HG03039 (cell line): ENCODE results near the gene KCTD16.

Experiments used
- ATAC-seq: cut with Tn5 transposase; IDR thresholded peaks from one replicate; pipeline ENCODE4 v1.9.1; 2021; ENCODE audit warnings: mild to moderate bottlenecking, moderate library complexity; ENCODE audit not compliant: unreplicated experiment

KCTD16 gene

GRCh38 chr5:144448457-144448856 is 277.8 kb downstream of the KCTD16 start:
- ATAC-seq: no peak

GRCh38 chr5:144451187-144451973 is 280.7 kb downstream of the KCTD16 start:
- ATAC-seq: no peak

- no peak for ATAC-seq
Measured at GRCh38 chr5:144453753-144454152, 283.1 kb downstream of the KCTD16 start.

- ATAC-seq: no peak
Measured at GRCh38 chr5:144457160-144457559, 286.5 kb downstream of the KCTD16 start.

GRCh38 chr5:144458216-144458615 is 287.5 kb downstream of the KCTD16 start:
- ATAC-seq: no peak

GRCh38 chr5:144460600-144460999 is 289.9 kb downstream of the KCTD16 start:
- no peak for ATAC-seq

GRCh38 chr5:144462577-144462976 is 291.9 kb downstream of the KCTD16 start:
- ATAC-seq: no peak

- no peak for ATAC-seq
Measured at GRCh38 chr5:144463481-144464223, 293.0 kb downstream of the KCTD16 start.

GRCh38 chr5:144464306-144464705 is 293.6 kb downstream of the KCTD16 start:
- ATAC-seq: no peak

GRCh38 chr5:144465441-144465840 is 294.8 kb downstream of the KCTD16 start:
- ATAC-seq: no peak

- no peak for ATAC-seq
Measured at GRCh38 chr5:144467792-144468191, 297.1 kb downstream of the KCTD16 start.

GRCh38 chr5:144468571-144468970 is 297.9 kb downstream of the KCTD16 start:
- ATAC-seq: no peak

GRCh38 chr5:144469106-144469505 is 298.4 kb downstream of the KCTD16 start:
- no peak for ATAC-seq

GRCh38 chr5:144472221-144472620 is 301.5 kb downstream of the KCTD16 start:
- ATAC-seq: no peak

- no peak for ATAC-seq
Measured at GRCh38 chr5:144473650-144474049, 303.0 kb downstream of the KCTD16 start.

GRCh38 chr5:144478565-144478964 is 307.9 kb downstream of the KCTD16 start:
- ATAC-seq: no peak

- ATAC-seq: no peak
Measured at GRCh38 chr5:144481861-144482260, 311.2 kb downstream of the KCTD16 start.

GRCh38 chr5:144484124-144484897 is 313.6 kb downstream of the KCTD16 start:
- ATAC-seq: no peak

- ATAC-seq: no peak
Measured at GRCh38 chr5:144485540-144485939, 314.9 kb downstream of the KCTD16 start.

- no peak for ATAC-seq
Measured at GRCh38 chr5:144487207-144487606, 316.5 kb downstream of the KCTD16 start.

- no peak for ATAC-seq
Measured at GRCh38 chr5:144487761-144488160, 317.1 kb downstream of the KCTD16 start.
